Progenitor cell of endocrine pancreas (in vitro differentiated cells): ENCODE results near the gene ITGA3. TPM values are rescaled to one million over a fixed set of nuclear protein-coding genes. Genes with fewer than 3 reads are reported as not detected.

Source experiments
- DNase-seq: peaks from one replicate; pipeline ENCODE4 v3.0.0; 2021; ENCODE audit warnings: low spot score; ENCODE audit not compliant: unreplicated experiment
- H3K27ac Mint-ChIP-seq: 2 replicates; pipeline ENCODE4 v1.8.0; 2021; ENCODE audit warnings: mild to moderate bottlenecking, moderate library complexity, mixed read lengths
- H3K27me3 Mint-ChIP-seq: 2 replicates; pipeline ENCODE4 v1.8.0; 2021; ENCODE audit warnings: mixed read lengths
- H3K36me3 Mint-ChIP-seq: 2 replicates; pipeline ENCODE4 v1.8.0; 2022; ENCODE audit warnings: mixed read lengths; ENCODE audit not compliant: insufficient read depth
- H3K4me1 Mint-ChIP-seq: 2 replicates; pipeline ENCODE4 v1.8.0; 2021; ENCODE audit warnings: low read depth, mixed read lengths
- H3K4me3 Mint-ChIP-seq: 2 replicates; pipeline ENCODE4 v1.8.0; 2021; ENCODE audit warnings: low read depth, mild to moderate bottlenecking, moderate library complexity, mixed read lengths
- H3K9me3 Mint-ChIP-seq: 2 replicates; pipeline ENCODE4 v1.8.0; 2021; ENCODE audit warnings: low read depth, mixed read lengths
- CTCF ChIP-seq: fragments of 200-600 bp; sonication (generic); IDR thresholded peaks from one replicate; pipeline ENCODE4 v1.5.0; 2021; ENCODE audit warnings: antibody characterized with exemption, mild to moderate bottlenecking; ENCODE audit not compliant: unreplicated experiment
- total RNA-seq: library from RNA; stranded (reverse); gene quantifications from 2 replicates; pipeline ENCODE4 v1.2.1, GENCODE V29; 2021

The ITGA3 gene
- total RNA-seq, 1 donor from 2014 or later: 17.6 TPM

DNA sequence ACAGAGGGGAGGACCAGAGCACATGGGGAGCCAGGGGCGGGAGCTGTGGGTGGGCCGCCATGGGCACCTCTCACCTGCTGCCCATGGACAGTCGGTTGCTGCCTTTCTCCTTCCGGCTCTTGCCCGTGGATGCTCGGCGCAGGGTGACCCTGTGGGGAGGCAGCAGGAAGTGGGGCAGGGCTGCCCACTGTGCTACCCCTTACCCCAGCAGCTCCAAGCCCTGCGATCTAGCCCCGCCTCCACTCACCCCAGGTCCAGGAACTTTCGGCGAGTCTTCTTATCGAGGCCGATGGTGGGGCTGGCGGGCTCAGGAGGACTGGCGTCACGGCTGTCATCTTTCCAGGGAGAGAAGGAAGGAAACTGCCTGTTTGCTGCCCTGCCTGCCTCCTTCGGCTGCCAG, 59.8 kb downstream of the ITGA3 start:
- DNase-seq: no peak
- no peak overlapping the region for H3K4me3 Mint-ChIP-seq
- peaks cover 39% of the 10 kb centered on the region for H3K27me3 Mint-ChIP-seq
- H3K4me1 Mint-ChIP-seq: peaks cover 7% of the 10 kb centered on the region
- no peak for TF ChIP-seq CTCF
- no peaks in the 10 kb centered on the region for H3K9me3 Mint-ChIP-seq
- H3K36me3 Mint-ChIP-seq: no peaks in the 10 kb centered on the region
- no peak overlapping the region for H3K27ac Mint-ChIP-seq

DNA sequence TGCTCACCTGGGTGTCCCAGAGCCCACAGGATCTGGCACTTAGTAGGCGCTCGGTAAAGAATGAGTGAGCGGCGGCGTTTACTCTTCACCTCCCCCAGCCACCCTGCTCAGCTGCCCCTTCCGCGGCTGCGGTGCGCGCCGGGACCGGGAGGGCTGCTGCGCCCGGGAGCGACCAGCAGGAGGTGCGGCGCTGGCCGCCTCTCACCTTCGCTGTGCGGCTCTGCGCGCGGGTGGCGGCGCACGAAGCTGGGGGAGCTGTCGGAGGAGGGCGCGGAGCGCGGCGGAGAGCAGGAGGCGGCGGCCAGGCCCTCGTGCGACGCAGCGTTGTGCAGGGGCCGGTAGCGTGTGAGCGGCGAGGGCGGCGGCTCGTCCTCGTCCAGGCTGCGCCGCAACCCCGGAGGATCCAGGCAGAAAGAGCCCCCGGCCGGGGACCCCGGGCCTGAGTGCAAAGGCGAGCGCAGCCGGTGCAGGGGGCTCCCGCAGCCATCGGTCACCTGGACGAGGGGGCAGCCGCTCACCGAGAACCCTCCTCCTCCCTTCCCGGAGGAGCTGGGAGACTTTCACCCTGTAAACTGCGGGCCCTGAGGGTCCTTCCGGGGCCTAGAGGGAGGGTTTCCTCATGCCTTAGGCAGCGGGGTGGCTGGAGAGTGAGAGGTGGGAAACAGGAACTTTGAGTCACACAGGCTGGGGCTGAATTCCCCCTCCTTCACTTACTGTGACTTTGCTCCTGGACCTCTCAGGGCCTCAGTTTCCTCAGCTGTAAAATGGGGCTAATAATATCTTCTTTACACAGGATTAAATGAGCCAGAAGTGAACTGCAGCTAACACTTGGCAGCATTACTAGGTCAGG, 61.5 kb downstream of the ITGA3 start:
- Mint-ChIP-seq H3K36me3 (no peaks in the 10 kb centered on the region), H3K4me3 (no peak overlapping the region), H3K4me1 (peaks cover 4% of the 10 kb centered on the region), H3K27me3 (peaks cover 48% of the 10 kb centered on the region), H3K27ac (peak overlapping the region; percentile 62), H3K9me3 (no peaks in the 10 kb centered on the region)
- TF ChIP-seq CTCF: peak; percentile 78
- DNase-seq: peak; percentile 81

- H3K9me3 Mint-ChIP-seq: no peaks in the 10 kb centered on the region
- no peak overlapping the region for H3K27ac Mint-ChIP-seq
- no peak for TF ChIP-seq CTCF
- no peak overlapping the region for H3K4me3 Mint-ChIP-seq
- no peaks in the 10 kb centered on the region for H3K36me3 Mint-ChIP-seq
- H3K27me3 Mint-ChIP-seq: peaks cover 54% of the 10 kb centered on the region
- DNase-seq: no peak
- peaks cover 4% of the 10 kb centered on the region for H3K4me1 Mint-ChIP-seq
Observed at GRCh38 chr17:50118076-50118827, 62.3 kb downstream of the ITGA3 start.

GRCh38 chr17:50118828-50119218, 62.9 kb downstream of the ITGA3 start:
- no peak overlapping the region for H3K4me3 Mint-ChIP-seq
- peaks cover 54% of the 10 kb centered on the region for H3K27me3 Mint-ChIP-seq

More at GRCh38 chr17:50118828-50119218, 62.9 kb downstream of the ITGA3 start:
- Mint-ChIP-seq H3K36me3 (no peaks in the 10 kb centered on the region), H3K9me3 (no peaks in the 10 kb centered on the region), H3K27ac (no peak overlapping the region), H3K4me1 (peaks cover 4% of the 10 kb centered on the region)
- no peak for DNase-seq
- TF ChIP-seq CTCF: no peak
